LNCAP (cell line): ENCODE data around the gene DAGLA.

Experiments used
- TF ChIP-seq, protein P1 (sequence below): fragments of 450-650 bp; IDR thresholded peaks from 2 replicates; pipeline ENCODE4 v1.5.1; 2017; ENCODE audit warnings: mild to moderate bottlenecking

The DAGLA gene

DNA sequence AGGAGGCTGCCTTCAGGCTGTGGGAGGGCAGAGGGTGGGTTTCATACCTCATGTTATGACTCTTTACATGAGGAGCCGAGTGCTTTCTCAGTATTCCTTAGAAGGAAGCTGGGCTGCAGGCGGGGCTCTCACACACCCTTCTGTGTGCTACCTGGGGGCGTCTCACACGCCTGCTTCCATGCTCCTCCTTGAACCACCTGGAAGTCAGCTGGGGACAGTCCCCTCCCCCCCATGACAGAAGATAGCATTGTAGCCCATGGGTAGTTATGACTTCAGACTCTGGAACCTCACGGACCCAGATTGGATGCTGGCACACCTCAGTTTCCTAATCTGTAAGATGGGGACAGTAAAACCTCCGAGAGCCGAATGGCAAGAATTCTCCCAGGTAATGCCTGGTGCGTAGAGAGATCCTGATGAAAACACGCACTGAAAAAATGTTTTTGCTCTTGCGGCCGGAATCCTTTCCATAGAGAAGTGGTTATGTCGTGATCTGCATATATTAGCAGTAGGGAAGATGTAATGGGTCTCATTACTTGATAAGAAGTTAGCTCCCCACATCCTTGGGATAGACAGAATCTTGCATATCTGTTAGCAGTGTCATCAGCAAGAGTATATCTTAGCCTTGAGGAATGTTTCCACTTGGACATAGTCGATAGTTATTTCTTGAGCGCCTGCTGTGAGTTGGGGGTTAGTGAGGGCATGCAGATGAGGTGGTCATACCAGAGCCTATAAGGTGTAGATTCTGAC lies 4.9 kb downstream of the DAGLA start:
- TF ChIP-seq, protein P1, sequence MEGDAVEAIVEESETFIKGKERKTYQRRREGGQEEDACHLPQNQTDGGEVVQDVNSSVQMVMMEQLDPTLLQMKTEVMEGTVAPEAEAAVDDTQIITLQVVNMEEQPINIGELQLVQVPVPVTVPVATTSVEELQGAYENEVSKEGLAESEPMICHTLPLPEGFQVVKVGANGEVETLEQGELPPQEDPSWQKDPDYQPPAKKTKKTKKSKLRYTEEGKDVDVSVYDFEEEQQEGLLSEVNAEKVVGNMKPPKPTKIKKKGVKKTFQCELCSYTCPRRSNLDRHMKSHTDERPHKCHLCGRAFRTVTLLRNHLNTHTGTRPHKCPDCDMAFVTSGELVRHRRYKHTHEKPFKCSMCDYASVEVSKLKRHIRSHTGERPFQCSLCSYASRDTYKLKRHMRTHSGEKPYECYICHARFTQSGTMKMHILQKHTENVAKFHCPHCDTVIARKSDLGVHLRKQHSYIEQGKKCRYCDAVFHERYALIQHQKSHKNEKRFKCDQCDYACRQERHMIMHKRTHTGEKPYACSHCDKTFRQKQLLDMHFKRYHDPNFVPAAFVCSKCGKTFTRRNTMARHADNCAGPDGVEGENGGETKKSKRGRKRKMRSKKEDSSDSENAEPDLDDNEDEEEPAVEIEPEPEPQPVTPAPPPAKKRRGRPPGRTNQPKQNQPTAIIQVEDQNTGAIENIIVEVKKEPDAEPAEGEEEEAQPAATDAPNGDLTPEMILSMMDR, result no peak

DNA sequence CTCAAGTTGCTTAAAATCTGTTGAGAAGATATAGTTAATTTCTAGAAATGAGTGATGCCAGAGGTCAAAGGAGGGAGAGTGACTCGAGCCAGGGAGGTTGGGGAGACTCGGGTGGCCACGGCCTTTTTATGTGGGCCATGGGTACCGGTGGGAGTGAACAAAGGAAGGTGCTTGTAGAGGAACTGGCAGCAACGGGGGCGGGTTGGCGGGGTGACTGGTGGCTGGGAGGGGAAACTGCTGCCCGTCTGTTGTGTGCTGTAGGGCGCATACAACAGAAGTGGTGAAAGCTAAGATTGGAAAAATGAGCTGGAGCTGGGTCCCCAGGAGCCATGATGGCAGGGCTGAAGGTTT lies 5.4 kb downstream of the DAGLA start:
- TF ChIP-seq, protein P1, result no peak

DNA sequence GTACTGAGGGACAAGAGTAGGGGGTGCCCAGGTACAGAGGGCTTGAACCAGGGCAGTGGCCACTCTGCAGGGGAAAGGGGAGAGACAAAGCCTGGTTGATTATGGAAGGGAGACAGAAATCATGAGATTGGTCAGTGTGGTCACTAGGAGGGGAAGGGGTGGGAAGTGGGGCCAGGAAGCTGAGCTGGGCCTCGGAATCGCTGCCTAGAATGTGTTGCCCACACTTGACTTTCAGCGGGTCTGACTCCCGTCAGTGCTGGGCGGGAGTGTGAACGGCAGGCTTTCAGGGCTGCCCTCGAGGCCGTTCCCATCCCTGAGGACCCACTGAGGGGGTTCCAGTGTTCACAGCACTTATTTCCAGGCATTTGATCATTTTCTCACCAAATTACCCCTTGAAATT lies 5.9 kb downstream of the DAGLA start:
- TF ChIP-seq, protein P1, result no peak

DNA sequence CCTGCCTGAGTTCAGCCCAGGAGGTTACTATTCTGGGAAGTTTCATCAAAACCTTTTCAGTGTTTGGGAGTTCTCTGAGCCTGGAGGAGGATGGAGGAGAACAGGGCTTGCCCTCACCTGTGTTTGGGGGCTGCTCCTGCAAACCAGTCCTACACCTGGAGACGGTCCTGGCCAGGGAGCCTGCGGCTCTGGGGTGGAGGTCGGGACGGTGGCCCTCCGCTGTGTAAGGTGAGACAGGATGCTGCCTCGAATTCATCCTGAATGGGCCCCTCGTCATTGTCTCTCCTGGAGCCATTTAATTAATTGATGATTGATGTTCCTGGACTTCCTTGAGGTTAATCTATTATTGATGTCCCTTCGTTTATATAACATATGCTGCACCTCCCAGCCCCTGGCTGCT lies 6.3 kb downstream of the DAGLA start:
- TF ChIP-seq, protein P1, result no peak

DNA sequence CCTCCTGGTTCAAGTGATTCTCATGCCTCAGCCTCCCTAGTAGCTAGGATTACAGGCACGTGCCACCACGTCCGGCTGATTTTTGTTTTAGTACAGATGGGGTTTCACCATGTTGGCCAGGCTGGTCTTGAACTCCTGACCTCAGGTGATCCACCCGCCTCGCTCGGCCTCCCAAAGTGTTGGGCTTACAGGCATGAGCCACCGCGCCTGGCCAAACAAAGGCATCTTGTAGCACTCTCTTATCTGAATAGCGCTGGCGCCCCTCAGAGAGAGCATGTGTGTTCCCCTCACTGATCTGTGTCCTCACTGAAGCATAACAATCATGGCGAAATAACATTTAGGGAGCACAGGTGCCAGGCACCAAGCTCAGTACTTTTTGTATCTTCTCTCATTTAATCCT lies 7.2 kb downstream of the DAGLA start:
- TF ChIP-seq, protein P1, result no peak

DNA sequence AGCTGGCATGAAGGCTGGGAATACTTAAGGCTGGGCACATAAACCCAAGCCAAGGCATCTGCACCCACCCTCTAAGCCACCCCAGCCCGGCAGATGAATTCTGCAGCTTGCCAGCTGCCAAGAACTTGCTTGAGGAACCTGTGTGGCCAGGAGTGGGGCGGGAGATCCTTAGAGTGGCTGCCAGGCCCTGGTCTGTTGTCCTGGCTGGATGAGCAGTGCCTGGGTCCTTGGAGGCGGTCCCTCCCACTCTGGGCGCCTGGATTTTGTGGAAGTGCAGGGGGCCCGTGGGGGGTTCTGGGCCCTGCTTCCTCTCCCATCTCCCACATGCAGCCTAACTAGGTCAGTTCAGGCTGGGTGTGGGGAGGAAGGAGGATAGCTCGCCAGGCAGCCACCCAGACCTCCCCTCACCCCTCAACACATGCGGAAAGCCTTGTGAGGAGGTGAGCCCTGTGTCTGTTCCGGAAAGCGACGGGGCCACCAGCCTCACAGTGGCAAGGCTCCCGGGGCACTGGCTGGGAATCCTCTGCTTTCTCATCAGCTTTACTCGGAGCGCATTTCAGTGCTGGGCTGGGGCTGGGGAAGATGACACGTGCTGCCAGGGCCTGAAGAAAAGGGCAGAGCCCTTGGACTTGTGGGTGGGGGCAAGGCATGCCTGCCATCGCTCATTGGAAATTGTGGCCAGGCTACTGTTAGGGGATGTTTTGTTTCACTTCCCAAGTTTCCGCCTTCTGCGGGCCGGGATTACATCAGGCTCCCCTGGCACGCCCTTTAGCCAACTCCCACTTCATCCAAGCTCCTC lies 8.4 kb downstream of the DAGLA start:
- TF ChIP-seq, protein P1, result no peak

DNA sequence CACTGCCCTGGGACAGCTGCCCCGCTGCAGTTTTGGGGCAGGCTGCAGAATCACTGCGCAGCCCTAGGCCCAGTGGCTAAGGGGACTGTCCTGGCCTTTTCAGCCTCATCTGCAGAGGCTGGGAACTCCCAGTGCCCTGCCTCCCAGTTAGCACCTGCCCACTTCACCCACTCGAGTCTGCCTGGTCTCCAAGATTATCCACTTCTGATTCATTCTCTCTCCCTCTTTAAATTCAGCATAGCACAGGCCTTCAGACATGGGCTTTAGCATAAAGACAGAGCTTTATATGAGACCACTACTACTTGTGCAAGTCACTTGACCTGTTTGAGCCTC lies 8.9 kb downstream of the DAGLA start:
- TF ChIP-seq, protein P1, result no peak
